Erythroblast (primary cell): ENCODE data around the gene SLC7A14.

Source experiments
- DNase-seq, 2 experiments: peaks; one replicate each; lab custom pipeline; 2025; lab: John Stamatoyannopoulos, UW
- GATA1 ChIP-seq: IDR thresholded peaks from 2 replicates; pipeline ENCODE4 v1.6.1; 2011; ENCODE audit warnings: low read depth, mild to moderate bottlenecking, control low read depth, low read length, moderate library complexity
- POLR2A ChIP-seq: IDR thresholded peaks from 2 replicates; pipeline ENCODE4 v1.6.1; 2011; ENCODE audit warnings: mild to moderate bottlenecking, low read length

The SLC7A14 gene

GRCh38 chr3:170450039-170450438 lies 135.8 kb downstream of the SLC7A14 start:
- no peak for DNase-seq
- TF ChIP-seq POLR2A (no peak), GATA1 (no peak)

- DNase-seq, result no peak
- TF ChIP-seq POLR2A, result no peak
- no peak for TF ChIP-seq GATA1
Observed at GRCh38 chr3:170448584-170448983, 137.3 kb downstream of the SLC7A14 start.

GRCh38 chr3:170443457-170443856 lies 142.4 kb downstream of the SLC7A14 start:
- DNase-seq, result no peak
- TF ChIP-seq GATA1 (no peak), POLR2A (no peak)

GRCh38 chr3:170442947-170443346 lies 142.9 kb downstream of the SLC7A14 start:
- no peak for TF ChIP-seq GATA1
- TF ChIP-seq POLR2A, result no peak
- DNase-seq, result no peak

- DNase-seq, result no peak
- TF ChIP-seq GATA1, result no peak
- TF ChIP-seq POLR2A, result no peak
Observed at GRCh38 chr3:170441412-170441811, 144.5 kb downstream of the SLC7A14 start.

GRCh38 chr3:170440344-170440743 lies 145.5 kb downstream of the SLC7A14 start:
- DNase-seq, result no peak
- TF ChIP-seq GATA1 (no peak), POLR2A (no peak)

- TF ChIP-seq GATA1 (no peak), POLR2A (no peak)
- DNase-seq, result no peak
Observed at GRCh38 chr3:170438836-170439235, 147.0 kb downstream of the SLC7A14 start.

- no peak for DNase-seq
- TF ChIP-seq POLR2A (no peak), GATA1 (no peak)
Observed at GRCh38 chr3:170437696-170438407, 148.0 kb downstream of the SLC7A14 start.

GRCh38 chr3:170437176-170437575 lies 148.7 kb downstream of the SLC7A14 start:
- TF ChIP-seq POLR2A (no peak), GATA1 (no peak)
- DNase-seq, result no peak

GRCh38 chr3:170436697-170437096 lies 149.2 kb downstream of the SLC7A14 start:
- TF ChIP-seq POLR2A, result no peak
- TF ChIP-seq GATA1, result no peak
- no peak for DNase-seq

GRCh38 chr3:170432416-170432815 lies 153.5 kb downstream of the SLC7A14 start:
- DNase-seq, result no peak
- TF ChIP-seq POLR2A (no peak), GATA1 (no peak)

- no peak for TF ChIP-seq GATA1
- no peak for TF ChIP-seq POLR2A
- DNase-seq, result no peak
Observed at GRCh38 chr3:170431054-170431453, 154.8 kb downstream of the SLC7A14 start.

GRCh38 chr3:170429050-170429449 lies 156.8 kb downstream of the SLC7A14 start:
- TF ChIP-seq POLR2A (no peak), GATA1 (no peak)

GRCh38 chr3:170428095-170428494 lies 157.8 kb downstream of the SLC7A14 start:
- DNase-seq, result no peak
- TF ChIP-seq POLR2A, result no peak
- no peak for TF ChIP-seq GATA1

More at GRCh38 chr3:170429050-170429449, 156.8 kb downstream of the SLC7A14 start:
- no peak for DNase-seq
